Measurements from ENCODE around the gene BBS7.

The BBS7 gene

GRCh38 chr4:121791481-121791880 is 78.8 kb downstream of the BBS7 start:
- Histone ChIP-seq H3K36me3 (ENCODE audit: insufficient read depth, low read length) (no peaks in the 10 kb centered on the region), H4K20me1 (ENCODE audit: insufficient read depth, low read length) (no peaks in the 10 kb centered on the region), H3K9ac (ENCODE audit: low read length) (no peak overlapping the region), H3K4me3 (ENCODE audit: low read depth, low read length, poor library complexity, severe bottlenecking) (no peak overlapping the region), H3K9me3 (ENCODE audit: low read length) (no peaks in the 10 kb centered on the region), H3K27me3 (ENCODE audit: insufficient read depth, low read length) (no peaks in the 10 kb centered on the region), H3K79me2 (ENCODE audit: insufficient read depth, low read length) (no peaks in the 10 kb centered on the region), H3F3A (ENCODE audit: insufficient read depth, low read length) (no peaks in the 10 kb centered on the region), H3K4me2 (ENCODE audit: low read length) (no peak overlapping the region), H3K9me2 (ENCODE audit: low read depth, low read length) (no peaks in the 10 kb centered on the region), H2AFZ (ENCODE audit: low read length) (no peak overlapping the region), H3K27ac (ENCODE audit: low read depth, low read length, poor library complexity, severe bottlenecking) (no peak overlapping the region), H3K4me1 (ENCODE audit: insufficient read depth, low read length, severe bottlenecking) (peaks cover 7% of the 10 kb centered on the region)
- no peak for TF ChIP-seq EZH2 (IDR thresholded peaks at IDR 0.05; ENCODE audit: borderline replicate concordance, low read length)
- TF ChIP-seq, protein P1, sequence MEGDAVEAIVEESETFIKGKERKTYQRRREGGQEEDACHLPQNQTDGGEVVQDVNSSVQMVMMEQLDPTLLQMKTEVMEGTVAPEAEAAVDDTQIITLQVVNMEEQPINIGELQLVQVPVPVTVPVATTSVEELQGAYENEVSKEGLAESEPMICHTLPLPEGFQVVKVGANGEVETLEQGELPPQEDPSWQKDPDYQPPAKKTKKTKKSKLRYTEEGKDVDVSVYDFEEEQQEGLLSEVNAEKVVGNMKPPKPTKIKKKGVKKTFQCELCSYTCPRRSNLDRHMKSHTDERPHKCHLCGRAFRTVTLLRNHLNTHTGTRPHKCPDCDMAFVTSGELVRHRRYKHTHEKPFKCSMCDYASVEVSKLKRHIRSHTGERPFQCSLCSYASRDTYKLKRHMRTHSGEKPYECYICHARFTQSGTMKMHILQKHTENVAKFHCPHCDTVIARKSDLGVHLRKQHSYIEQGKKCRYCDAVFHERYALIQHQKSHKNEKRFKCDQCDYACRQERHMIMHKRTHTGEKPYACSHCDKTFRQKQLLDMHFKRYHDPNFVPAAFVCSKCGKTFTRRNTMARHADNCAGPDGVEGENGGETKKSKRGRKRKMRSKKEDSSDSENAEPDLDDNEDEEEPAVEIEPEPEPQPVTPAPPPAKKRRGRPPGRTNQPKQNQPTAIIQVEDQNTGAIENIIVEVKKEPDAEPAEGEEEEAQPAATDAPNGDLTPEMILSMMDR (IDR thresholded peaks at IDR 0.05; ENCODE audit: low read length), result no peak

DNA sequence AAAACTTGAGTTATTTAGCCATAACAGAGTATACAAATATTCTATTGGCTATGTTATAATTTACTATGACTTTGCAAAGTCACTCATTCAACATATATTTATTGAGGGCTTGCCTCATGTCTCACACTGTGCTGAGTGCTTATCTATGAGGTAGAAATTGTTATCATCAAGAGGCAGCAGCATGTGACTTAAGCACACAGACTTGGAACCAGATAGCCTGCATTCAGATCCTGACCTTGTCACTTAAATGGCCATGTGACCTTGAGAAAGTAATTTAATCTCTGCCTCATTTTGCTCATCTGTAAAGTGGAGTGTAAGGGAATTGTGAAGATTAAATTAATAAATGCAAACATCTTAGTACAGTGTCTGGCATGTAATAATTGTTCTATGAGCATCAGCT is 79.3 kb downstream of the BBS7 start:
- Histone ChIP-seq H3K4me3 (ENCODE audit: low read depth, low read length, poor library complexity, severe bottlenecking) (no peak overlapping the region), H3K27me3 (ENCODE audit: insufficient read depth, low read length) (no peaks in the 10 kb centered on the region), H3F3A (ENCODE audit: insufficient read depth, low read length) (no peaks in the 10 kb centered on the region), H3K27ac (ENCODE audit: low read depth, low read length, poor library complexity, severe bottlenecking) (no peak overlapping the region), H2AFZ (ENCODE audit: low read length) (no peak overlapping the region), H3K4me2 (ENCODE audit: low read length) (no peak overlapping the region), H3K9me3 (ENCODE audit: low read length) (no peaks in the 10 kb centered on the region), H4K20me1 (ENCODE audit: insufficient read depth, low read length) (no peaks in the 10 kb centered on the region), H3K79me2 (ENCODE audit: insufficient read depth, low read length) (no peaks in the 10 kb centered on the region), H3K36me3 (ENCODE audit: insufficient read depth, low read length) (no peaks in the 10 kb centered on the region), H3K9me2 (ENCODE audit: low read depth, low read length) (no peaks in the 10 kb centered on the region), H3K9ac (ENCODE audit: low read length) (no peak overlapping the region), H3K4me1 (ENCODE audit: insufficient read depth, low read length, severe bottlenecking) (peaks cover 6% of the 10 kb centered on the region)
- no peak for TF ChIP-seq EZH2 (IDR thresholded peaks at IDR 0.05; ENCODE audit: borderline replicate concordance, low read length)
- TF ChIP-seq, protein P1 (IDR thresholded peaks at IDR 0.05; ENCODE audit: low read length), result no peak

- Histone ChIP-seq H3F3A (ENCODE audit: insufficient read depth, low read length) (no peaks in the 10 kb centered on the region), H3K4me1 (ENCODE audit: insufficient read depth, low read length, severe bottlenecking) (no peaks in the 10 kb centered on the region), H3K9me3 (ENCODE audit: low read length) (no peaks in the 10 kb centered on the region), H3K27ac (ENCODE audit: low read depth, low read length, poor library complexity, severe bottlenecking) (no peak overlapping the region), H4K20me1 (ENCODE audit: insufficient read depth, low read length) (no peaks in the 10 kb centered on the region), H3K27me3 (ENCODE audit: insufficient read depth, low read length) (no peaks in the 10 kb centered on the region), H3K4me2 (ENCODE audit: low read length) (no peak overlapping the region), H3K4me3 (ENCODE audit: low read depth, low read length, poor library complexity, severe bottlenecking) (no peak overlapping the region), H3K9me2 (ENCODE audit: low read depth, low read length) (no peaks in the 10 kb centered on the region), H2AFZ (ENCODE audit: low read length) (no peak overlapping the region), H3K36me3 (ENCODE audit: insufficient read depth, low read length) (no peaks in the 10 kb centered on the region), H3K79me2 (ENCODE audit: insufficient read depth, low read length) (no peaks in the 10 kb centered on the region), H3K9ac (ENCODE audit: low read length) (no peak overlapping the region)
- no peak for TF ChIP-seq EZH2 (IDR thresholded peaks at IDR 0.05; ENCODE audit: borderline replicate concordance, low read length)
- TF ChIP-seq, protein P1 (IDR thresholded peaks at IDR 0.05; ENCODE audit: low read length), result no peak
Observed at GRCh38 chr4:121789960-121790829, 80.1 kb downstream of the BBS7 start.

Data from OCI-LY1 (cell line).